Hair follicular keratinocyte (primary cell): ENCODE results near the gene AKR1B1. TPM values are rescaled to one million over a fixed set of nuclear protein-coding genes. Genes with fewer than 3 reads are reported as not detected.

Source experiments
- total RNA-seq: library from RNA; depleted of rRNA; stranded (reverse); fragments of >200 nt; gene quantifications from 2 replicates; pipeline ENCODE4 v1.2.3, GENCODE V29; 2015

Gene AKR1B1
- total RNA-seq = 47.8 and 69.2 TPM in 2 replicates

DNA sequence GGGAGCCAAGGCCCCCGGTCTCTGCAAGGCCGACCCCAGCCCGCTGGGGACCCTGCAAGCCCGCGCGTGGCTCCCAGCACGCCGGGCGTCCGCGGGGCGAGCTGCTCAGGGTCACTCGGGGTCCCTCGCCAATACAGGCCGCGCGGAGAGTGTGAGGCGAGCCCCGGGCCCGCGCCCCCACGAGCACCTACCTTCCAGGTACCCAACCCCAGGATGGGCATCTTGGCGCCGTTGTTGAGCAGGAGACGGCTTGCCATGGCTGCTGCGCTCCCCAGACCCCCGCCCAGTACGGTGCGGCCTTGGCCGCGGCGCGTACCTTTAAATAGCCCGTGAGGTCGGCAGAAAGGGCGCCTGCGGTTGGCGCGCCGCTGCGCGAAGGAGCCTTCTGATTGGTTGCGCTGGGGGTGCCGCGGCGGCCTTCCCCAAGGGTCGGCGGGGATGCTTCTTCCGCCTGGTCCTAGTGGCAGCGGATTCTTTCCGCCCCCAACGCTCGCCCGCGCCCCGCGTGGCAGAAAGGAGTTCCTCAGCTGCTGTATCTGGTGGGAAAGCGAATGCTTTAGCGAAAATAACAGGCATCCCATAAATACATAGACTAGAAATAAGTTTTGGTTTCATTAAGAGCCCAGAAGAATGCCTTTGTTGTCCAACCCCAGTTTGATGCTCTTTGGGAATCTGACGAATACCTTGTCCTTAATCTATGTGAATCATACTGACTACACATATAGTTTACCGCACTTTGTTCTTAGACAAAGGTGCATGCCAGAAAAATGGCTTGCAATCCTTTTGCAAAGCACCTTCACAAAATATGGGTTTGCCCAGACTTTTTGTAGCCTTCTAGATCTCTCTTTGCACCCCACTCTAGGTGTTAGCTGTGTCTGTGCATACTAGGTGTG lies at the start of gene AKR1B1:
AKR1B1 (minus strand) TSS at position 295 of the 893 bp plus-strand sequence; CDS start at position 257, 38 bp downstream.

Other genes with a start within 250 kb of the AKR1B1 start
- 7.0 and 9.4 TPM in 2 replicates for gene SLC35B4, start 142.2 kb downstream of the AKR1B1 start, total RNA-seq
- gene AKR1B10, start 68.5 kb upstream of the AKR1B1 start, total RNA-seq = 0.27 and 0.86 TPM in 2 replicates
- not detected in 2 replicates for gene AKR1B15, start 90.0 kb upstream of the AKR1B1 start, total RNA-seq
- gene BPGM, start 187.8 kb upstream of the AKR1B1 start, total RNA-seq = 17.4 and 24.5 TPM in 2 replicates